Chondrocyte (in vitro differentiated cells): ENCODE data around the gene AQR. TPM values are rescaled to one million over a fixed set of nuclear protein-coding genes. Genes with fewer than 3 reads are reported as not detected.
"Not testable (repeated sequence)": the region's sequence is repeated elsewhere in the genome, so short reads cannot be mapped to it uniquely, and the experiment has no call there.

Experiments
- DNase-seq: peaks from one replicate; pipeline ENCODE4 v3.0.0; 2021; ENCODE audit warnings: mixed read lengths, low spot score
- H3K27ac Mint-ChIP-seq: one replicate; pipeline ENCODE4 v1.8.0; 2021; ENCODE audit warnings: mild to moderate bottlenecking, moderate library complexity, mixed read lengths; ENCODE audit not compliant: unreplicated experiment
- H3K27me3 Mint-ChIP-seq: 2 replicates; pipeline ENCODE4 v1.8.0; 2021; ENCODE audit warnings: low read depth, mixed read lengths
- H3K36me3 Mint-ChIP-seq: 2 replicates; pipeline ENCODE4 v1.8.0; 2021; ENCODE audit warnings: low read depth, mixed read lengths
- H3K4me1 Mint-ChIP-seq: 2 replicates; pipeline ENCODE4 v1.8.0; 2021; ENCODE audit warnings: low read depth, mild to moderate bottlenecking, mixed read lengths
- H3K4me3 Mint-ChIP-seq: one replicate; pipeline ENCODE4 v1.8.0; 2021; ENCODE audit warnings: mild to moderate bottlenecking, moderate library complexity, mixed read lengths; ENCODE audit not compliant: unreplicated experiment
- H3K9me3 Mint-ChIP-seq: 2 replicates; pipeline ENCODE4 v1.8.0; 2021; ENCODE audit warnings: low read depth, mixed read lengths
- total RNA-seq: library from RNA; stranded (reverse); gene quantifications from 3 replicates; pipeline ENCODE4 v1.2.1, GENCODE V29; 2021
- TF ChIP-seq, protein P1 (sequence below): fragments of 200-600 bp; sonication (generic); IDR thresholded peaks from 2 replicates; pipeline ENCODE4 v1.5.0; 2021; ENCODE audit warnings: antibody characterized with exemption, mild to moderate bottlenecking, moderate library complexity

Gene AQR
- total RNA-seq, 1 donor from 2014 or later: 18.2 TPM

DNA sequence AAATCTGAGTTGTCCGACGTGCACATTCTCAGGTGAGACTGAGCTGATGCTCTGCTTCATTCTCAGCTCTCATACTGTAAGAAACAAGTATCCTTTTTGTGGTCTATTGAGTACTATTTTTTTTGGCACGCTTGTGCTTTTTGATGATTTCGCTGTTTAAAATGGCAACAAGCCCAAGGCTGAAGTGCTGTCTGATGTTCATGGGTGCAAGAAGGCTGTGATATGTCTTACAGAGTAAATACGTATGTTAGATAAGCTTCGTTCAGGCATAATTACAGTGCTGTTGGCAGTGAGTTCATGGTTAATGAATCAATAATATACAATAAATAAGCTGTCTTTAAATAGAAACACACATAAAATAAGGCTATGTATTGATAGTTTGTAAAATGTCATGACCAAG is 27.2 kb downstream of the AQR start:
- peaks cover 9% of the 10 kb centered on the region for H3K36me3 Mint-ChIP-seq
- no peak overlapping the region for H3K4me3 Mint-ChIP-seq
- DNase-seq: no peak
- H3K27ac Mint-ChIP-seq: no peak overlapping the region
- peaks cover 5% of the 10 kb centered on the region for H3K4me1 Mint-ChIP-seq
- TF ChIP-seq, protein P1, sequence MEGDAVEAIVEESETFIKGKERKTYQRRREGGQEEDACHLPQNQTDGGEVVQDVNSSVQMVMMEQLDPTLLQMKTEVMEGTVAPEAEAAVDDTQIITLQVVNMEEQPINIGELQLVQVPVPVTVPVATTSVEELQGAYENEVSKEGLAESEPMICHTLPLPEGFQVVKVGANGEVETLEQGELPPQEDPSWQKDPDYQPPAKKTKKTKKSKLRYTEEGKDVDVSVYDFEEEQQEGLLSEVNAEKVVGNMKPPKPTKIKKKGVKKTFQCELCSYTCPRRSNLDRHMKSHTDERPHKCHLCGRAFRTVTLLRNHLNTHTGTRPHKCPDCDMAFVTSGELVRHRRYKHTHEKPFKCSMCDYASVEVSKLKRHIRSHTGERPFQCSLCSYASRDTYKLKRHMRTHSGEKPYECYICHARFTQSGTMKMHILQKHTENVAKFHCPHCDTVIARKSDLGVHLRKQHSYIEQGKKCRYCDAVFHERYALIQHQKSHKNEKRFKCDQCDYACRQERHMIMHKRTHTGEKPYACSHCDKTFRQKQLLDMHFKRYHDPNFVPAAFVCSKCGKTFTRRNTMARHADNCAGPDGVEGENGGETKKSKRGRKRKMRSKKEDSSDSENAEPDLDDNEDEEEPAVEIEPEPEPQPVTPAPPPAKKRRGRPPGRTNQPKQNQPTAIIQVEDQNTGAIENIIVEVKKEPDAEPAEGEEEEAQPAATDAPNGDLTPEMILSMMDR: no peak
- H3K27me3 Mint-ChIP-seq: no peaks in the 10 kb centered on the region
- H3K9me3 Mint-ChIP-seq: no peaks in the 10 kb centered on the region

DNA sequence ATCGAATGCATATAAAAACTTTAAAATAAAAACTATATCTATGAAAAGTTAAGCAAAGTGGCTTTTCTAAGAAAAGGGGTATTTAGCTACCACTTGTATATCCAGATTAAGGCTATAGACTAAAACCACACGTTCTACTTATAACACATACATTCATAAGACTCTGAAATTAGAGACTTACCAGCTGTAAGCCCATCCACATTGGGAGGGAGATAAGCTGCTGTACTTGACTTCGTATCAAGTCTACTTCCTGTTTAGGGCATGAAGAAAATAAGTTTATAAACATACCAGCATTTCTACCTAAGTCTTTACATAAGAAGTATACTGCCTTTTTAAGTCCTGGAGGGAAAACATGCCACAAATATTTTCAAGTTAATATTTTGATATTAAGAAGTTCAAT is 27.7 kb downstream of the AQR start:
- peaks cover 9% of the 10 kb centered on the region for H3K36me3 Mint-ChIP-seq
- no peaks in the 10 kb centered on the region for H3K9me3 Mint-ChIP-seq
- no peak overlapping the region for H3K4me3 Mint-ChIP-seq
- no peak overlapping the region for H3K27ac Mint-ChIP-seq
- no peak for DNase-seq
- peaks cover 5% of the 10 kb centered on the region for H3K4me1 Mint-ChIP-seq
- no peaks in the 10 kb centered on the region for H3K27me3 Mint-ChIP-seq
- TF ChIP-seq, protein P1: no peak

DNA sequence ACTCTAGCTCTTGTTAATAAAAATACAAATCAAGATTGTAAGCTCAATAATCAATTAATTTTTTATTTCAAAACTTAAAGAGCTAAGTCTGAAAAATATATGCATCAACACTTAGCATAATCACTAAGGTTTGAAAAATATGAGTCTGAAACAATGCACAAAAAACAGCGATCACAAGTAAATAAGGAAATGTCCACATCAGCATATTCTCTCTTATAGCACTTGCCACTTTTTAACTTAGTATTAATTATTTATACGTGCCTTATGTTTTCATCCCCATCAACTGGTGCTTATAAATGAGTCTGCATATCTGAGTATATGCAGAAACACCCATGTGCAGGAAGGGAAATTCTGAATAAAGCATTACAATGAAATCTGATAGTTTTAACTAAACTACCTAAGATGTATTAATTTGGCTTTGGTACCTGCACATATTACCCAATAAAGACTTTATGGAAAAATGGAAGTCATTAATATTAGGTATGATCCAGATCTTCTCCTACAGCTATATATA is 28.3 kb downstream of the AQR start:
- no peaks in the 10 kb centered on the region for H3K27me3 Mint-ChIP-seq
- DNase-seq: no peak
- H3K27ac Mint-ChIP-seq: no peak overlapping the region
- peaks cover 9% of the 10 kb centered on the region for H3K36me3 Mint-ChIP-seq
- no peaks in the 10 kb centered on the region for H3K9me3 Mint-ChIP-seq
- TF ChIP-seq, protein P1: no peak
- H3K4me1 Mint-ChIP-seq: peaks cover 5% of the 10 kb centered on the region
- no peak overlapping the region for H3K4me3 Mint-ChIP-seq

DNA sequence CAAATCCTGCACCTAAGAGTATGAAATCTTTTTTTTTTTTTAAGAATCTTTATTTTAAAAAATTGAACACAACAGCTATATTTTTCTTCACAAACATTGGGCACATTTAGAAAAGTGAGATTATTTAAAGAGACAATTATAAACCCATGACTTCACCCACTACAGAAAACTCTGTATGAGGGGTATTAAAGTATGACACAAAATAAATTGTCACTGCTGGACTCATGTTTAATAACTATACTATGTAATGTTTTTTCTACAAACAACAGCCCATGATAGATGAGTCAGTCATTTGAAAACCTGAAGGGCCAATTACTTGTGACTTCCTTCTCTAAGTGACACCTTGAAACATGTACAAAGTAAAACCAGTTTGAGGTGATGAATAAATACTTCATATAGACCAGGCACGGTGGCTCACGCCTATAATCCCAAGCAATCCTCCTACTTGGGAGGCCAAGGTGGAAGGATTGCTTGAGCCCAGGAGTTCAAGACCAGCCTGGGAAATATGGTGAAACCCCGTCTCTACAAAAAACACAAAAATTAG is 36.0 kb downstream of the AQR start:
- Mint-ChIP-seq H3K27me3 (no peaks in the 10 kb centered on the region), H3K9me3 (peaks cover 8% of the 10 kb centered on the region), H3K27ac (no peak overlapping the region), H3K36me3 (peaks cover 25% of the 10 kb centered on the region), H3K4me1 (peaks cover 3% of the 10 kb centered on the region), H3K4me3 (no peak overlapping the region)
- DNase-seq: no peak
- TF ChIP-seq, protein P1: no peak

DNA sequence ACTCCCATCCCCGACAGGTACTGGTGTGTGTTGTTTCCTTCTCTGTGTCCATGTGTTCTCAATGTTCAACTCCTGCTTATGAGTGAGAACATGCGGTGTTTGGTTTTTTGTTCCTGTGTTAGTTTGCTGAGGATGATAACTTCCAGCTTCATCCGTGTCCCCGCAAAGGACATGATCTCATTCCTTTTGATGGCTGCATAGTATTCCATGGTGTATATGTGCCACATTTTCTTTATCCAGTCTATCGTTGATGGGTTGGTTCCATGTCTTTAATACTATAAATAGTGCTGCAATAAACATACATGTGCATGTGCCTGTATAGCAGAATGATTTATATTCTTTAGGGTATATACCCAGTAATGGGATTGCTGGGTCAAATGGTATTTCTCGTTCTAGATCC is 41.2 kb downstream of the AQR start:
- peaks cover 28% of the 10 kb centered on the region for H3K36me3 Mint-ChIP-seq

DNA sequence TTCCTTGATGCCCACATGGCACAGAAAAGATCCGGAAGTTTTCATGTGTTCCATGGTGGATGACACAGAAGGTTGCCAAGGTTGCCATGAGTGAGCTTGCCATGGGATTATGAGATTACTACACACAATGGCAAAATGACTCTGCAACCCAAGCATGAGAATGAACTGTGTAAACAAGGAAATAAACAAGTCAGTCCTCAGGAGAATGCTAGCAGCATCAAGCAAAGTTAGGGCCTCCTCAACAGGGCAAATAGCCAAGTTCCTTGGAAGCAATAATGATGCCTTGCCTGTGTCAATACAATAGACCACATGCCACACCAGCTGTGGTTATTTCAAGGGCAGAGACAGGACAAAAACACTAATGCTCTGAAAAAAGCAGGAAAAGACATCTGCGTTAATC is 41.8 kb downstream of the AQR start:
- Mint-ChIP-seq H3K27me3 (no peaks in the 10 kb centered on the region), H3K4me3 (no peak overlapping the region), H3K36me3 (peaks cover 28% of the 10 kb centered on the region), H3K27ac (no peak overlapping the region), H3K9me3 (peaks cover 8% of the 10 kb centered on the region), H3K4me1 (no peaks in the 10 kb centered on the region)
- TF ChIP-seq, protein P1: no peak
- DNase-seq: no peak

More for the DNA sequence above, 41.2 kb downstream of the AQR start:
- H3K27ac Mint-ChIP-seq, H3K9me3 Mint-ChIP-seq, H3K4me1 Mint-ChIP-seq, H3K27me3 Mint-ChIP-seq, DNase-seq, H3K4me3 Mint-ChIP-seq: not testable (repeated sequence)
